ENCODE data around the gene FXYD3. TPM values are rescaled to one million over a fixed set of nuclear protein-coding genes. Genes with fewer than 3 reads are reported as not detected.

FXYD3 gene
- polyA plus RNA-seq, 1 donor (not counting 4 experiments of a cell fraction or from before 2014, with no cell fraction given): 851 TPM

DNA sequence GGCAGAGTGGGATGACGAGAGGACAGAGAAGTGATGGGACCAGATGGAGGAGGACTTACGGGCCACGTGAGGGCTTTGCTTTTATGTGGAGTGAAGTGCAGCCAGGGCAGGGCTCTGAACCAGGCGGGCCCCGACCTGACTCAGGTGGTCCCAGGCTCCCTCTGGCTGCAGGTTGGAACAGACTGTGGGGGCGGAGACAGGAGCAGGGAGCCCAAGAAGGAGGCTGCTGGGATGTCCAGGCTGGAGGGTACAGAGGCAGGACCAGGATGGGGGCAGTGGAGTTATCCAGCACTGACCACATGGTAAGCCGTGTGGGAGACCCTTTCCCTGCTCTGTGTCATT is 41.0 kb downstream of the FXYD3 start:
- H4K20me1 ChIP-seq (ENCODE audit: control insufficient read depth, extremely low read depth, insufficient read depth, low read length): no peaks in the 10 kb centered on the region
- no peak for FAIRE-seq
- H3K36me3 ChIP-seq (ENCODE audit: control insufficient read depth in 2 of 2, extremely low read depth in 1 of 2, insufficient read depth in 2 of 2, low read length in 2 of 2): peaks cover 28 to 47% of the 10 kb centered on the region in 2 experiments
- no peak overlapping the region for H3K4me3 ChIP-seq (ENCODE audit: control insufficient read depth in 2 of 3, extremely low read depth in 1 of 3, insufficient read depth in 2 of 3, low read depth in 1 of 3, low read length in 3 of 3)
- DNase-seq (ENCODE audit: low read depth, low spot score): no peak
- no peak overlapping the region for H3K4me2 ChIP-seq (ENCODE audit: control insufficient read depth, extremely low read depth, insufficient read depth, low read depth, low read length)
- no peak overlapping the region for H3K27ac ChIP-seq (ENCODE audit: control insufficient read depth, insufficient read depth, low read length)
- dilution Hi-C loops (cut with MboI; ENCODE audit: extremely low pct_ligation_motif_present, low sequenced_read_pairs): no loop called here
- no peaks in the 10 kb centered on the region for H3K27me3 ChIP-seq (ENCODE audit: control insufficient read depth, extremely low read depth, insufficient read depth, low read length)
- H3K79me2 ChIP-seq (ENCODE audit: control insufficient read depth, insufficient read depth, low read length): peaks cover 36% of the 10 kb centered on the region
- H3K9ac ChIP-seq (ENCODE audit: control insufficient read depth, extremely low read depth, insufficient read depth, low read length): no peak overlapping the region
- no peak for TF ChIP-seq EZH2 (IDR thresholded peaks at IDR 0.05; ENCODE audit: low read length)
- no peaks in the 10 kb centered on the region for H3K9me3 ChIP-seq (ENCODE audit: control insufficient read depth, low read depth, low read length)
- H3K9me1 ChIP-seq (ENCODE audit: control insufficient read depth, extremely low read depth, insufficient read depth, low read length): no peaks in the 10 kb centered on the region
- H2AFZ ChIP-seq (ENCODE audit: control insufficient read depth, low read length): no peak overlapping the region
- peaks cover 20% of the 10 kb centered on the region for H3K4me1 ChIP-seq (ENCODE audit: control insufficient read depth, extremely low read depth, insufficient read depth, low read length)

- H3K4me2 ChIP-seq (ENCODE audit: control insufficient read depth, extremely low read depth, insufficient read depth, low read depth, low read length): no peak overlapping the region
- dilution Hi-C loops (cut with MboI; ENCODE audit: extremely low pct_ligation_motif_present, low sequenced_read_pairs): no loop called here
- H3K27me3 ChIP-seq (ENCODE audit: control insufficient read depth, extremely low read depth, insufficient read depth, low read length): no peaks in the 10 kb centered on the region
- peaks cover 30 to 54% of the 10 kb centered on the region in 2 experiments for H3K36me3 ChIP-seq (ENCODE audit: control insufficient read depth in 2 of 2, extremely low read depth in 1 of 2, insufficient read depth in 2 of 2, low read length in 2 of 2)
- H3K9me3 ChIP-seq (ENCODE audit: control insufficient read depth, low read depth, low read length): peaks cover 2% of the 10 kb centered on the region
- H3K9me1 ChIP-seq (ENCODE audit: control insufficient read depth, extremely low read depth, insufficient read depth, low read length): no peaks in the 10 kb centered on the region
- H3K9ac ChIP-seq (ENCODE audit: control insufficient read depth, extremely low read depth, insufficient read depth, low read length): no peak overlapping the region
- TF ChIP-seq CTCF (optimal IDR thresholded peaks at IDR 0.05 in 1 of 3, IDR thresholded peaks at IDR 0.05 in 1 of 3, conservative IDR thresholded peaks at IDR 0.05 in 1 of 3; ENCODE audit: extremely low read depth in 1 of 3, insufficient read depth in 2 of 3, low read length in 3 of 3): no peak
- TF ChIP-seq EZH2 (IDR thresholded peaks at IDR 0.05; ENCODE audit: low read length): no peak
- peaks cover 20% of the 10 kb centered on the region for H3K4me1 ChIP-seq (ENCODE audit: control insufficient read depth, extremely low read depth, insufficient read depth, low read length)
- H3K4me3 ChIP-seq (ENCODE audit: control insufficient read depth in 2 of 3, extremely low read depth in 1 of 3, insufficient read depth in 2 of 3, low read depth in 1 of 3, low read length in 3 of 3): no peak overlapping the region
- H4K20me1 ChIP-seq (ENCODE audit: control insufficient read depth, extremely low read depth, insufficient read depth, low read length): no peaks in the 10 kb centered on the region
- H3K27ac ChIP-seq (ENCODE audit: control insufficient read depth, insufficient read depth, low read length): no peak overlapping the region
- no peak for DNase-seq (ENCODE audit: low read depth, low spot score)
- no peak overlapping the region for H2AFZ ChIP-seq (ENCODE audit: control insufficient read depth, low read length)
- H3K79me2 ChIP-seq (ENCODE audit: control insufficient read depth, insufficient read depth, low read length): peaks cover 36% of the 10 kb centered on the region
- no peak for FAIRE-seq
These were observed 41.8 kb downstream of the FXYD3 start for GRCh38 chr19:35157431-35157830.

DNA sequence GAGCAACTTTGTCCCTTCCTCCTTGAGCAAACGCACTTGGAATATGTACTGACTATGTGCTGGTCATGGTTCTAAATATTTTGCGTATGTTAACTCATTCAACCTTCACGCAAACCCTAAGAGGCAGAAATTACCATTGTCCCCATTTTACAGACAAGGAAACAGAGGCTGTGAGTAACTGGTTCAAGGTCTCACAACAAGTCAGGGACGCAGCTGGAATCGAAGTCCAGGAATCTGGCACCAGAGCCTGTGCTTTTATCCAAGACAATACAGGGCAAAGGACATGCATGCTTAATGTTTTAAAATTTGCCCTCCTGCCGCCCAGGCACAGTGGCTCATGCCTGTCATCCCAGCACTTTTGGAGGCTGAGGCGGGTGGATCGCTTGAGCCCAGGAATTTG is 44.0 kb downstream of the FXYD3 start:
- peaks cover 39% of the 10 kb centered on the region for H3K79me2 ChIP-seq (ENCODE audit: control insufficient read depth, insufficient read depth, low read length)
- FAIRE-seq: no peak

More for the DNA sequence above, 44.0 kb downstream of the FXYD3 start:
- dilution Hi-C loops (cut with MboI; ENCODE audit: extremely low pct_ligation_motif_present, low sequenced_read_pairs): no loop called here
- peaks cover 16% of the 10 kb centered on the region for H3K9me3 ChIP-seq (ENCODE audit: control insufficient read depth, low read depth, low read length)
- H3K27ac ChIP-seq (ENCODE audit: control insufficient read depth, insufficient read depth, low read length): no peak overlapping the region
- H3K4me2 ChIP-seq (ENCODE audit: control insufficient read depth, extremely low read depth, insufficient read depth, low read depth, low read length): no peak overlapping the region
- H3K4me3 ChIP-seq (ENCODE audit: control insufficient read depth in 2 of 3, extremely low read depth in 1 of 3, insufficient read depth in 2 of 3, low read depth in 1 of 3, low read length in 3 of 3): no peak overlapping the region
- H3K9ac ChIP-seq (ENCODE audit: control insufficient read depth, extremely low read depth, insufficient read depth, low read length): no peak overlapping the region
- H3K4me1 ChIP-seq (ENCODE audit: control insufficient read depth, extremely low read depth, insufficient read depth, low read length): peaks cover 28% of the 10 kb centered on the region
- no peaks in the 10 kb centered on the region for H4K20me1 ChIP-seq (ENCODE audit: control insufficient read depth, extremely low read depth, insufficient read depth, low read length)
- peaks cover 35 to 70% of the 10 kb centered on the region in 2 experiments for H3K36me3 ChIP-seq (ENCODE audit: control insufficient read depth in 2 of 2, extremely low read depth in 1 of 2, insufficient read depth in 2 of 2, low read length in 2 of 2)
- no peaks in the 10 kb centered on the region for H3K27me3 ChIP-seq (ENCODE audit: control insufficient read depth, extremely low read depth, insufficient read depth, low read length)
- TF ChIP-seq EZH2 (IDR thresholded peaks at IDR 0.05; ENCODE audit: low read length) (no peak), CTCF (optimal IDR thresholded peaks at IDR 0.05 in 1 of 3, IDR thresholded peaks at IDR 0.05 in 1 of 3, conservative IDR thresholded peaks at IDR 0.05 in 1 of 3; ENCODE audit: extremely low read depth in 1 of 3, insufficient read depth in 2 of 3, low read length in 3 of 3) (no peak)
- no peak for DNase-seq (ENCODE audit: low read depth, low spot score)
- no peaks in the 10 kb centered on the region for H3K9me1 ChIP-seq (ENCODE audit: control insufficient read depth, extremely low read depth, insufficient read depth, low read length)
- H2AFZ ChIP-seq (ENCODE audit: control insufficient read depth, low read length): no peak overlapping the region

All from keratinocyte (primary cell).